Activated naive CD4-positive, alpha-beta T cell treated with anti-CD3 and anti-CD28 coated beads for 36 hours (primary cell): ENCODE results near the gene GRIK4. TPM values are rescaled to one million over a fixed set of nuclear protein-coding genes. Genes with fewer than 3 reads are reported as not detected.

Experiments
- CTCF ChIA-PET: fragments of 350-600 bp; sonication (Branson Sonifier 250); formaldehyde crosslinking; loops from one replicate; lab custom pipeline; 2021; ENCODE audit warnings: antibody characterized with exemption; lab: Charles Lee
- DNase-seq: peaks from one replicate; pipeline ENCODE4 v3.0.0-alpha.2; 2020
- H3K27ac Mint-ChIP-seq: one replicate; pipeline ENCODE4 v1.8.0; 2021; ENCODE audit warnings: mild to moderate bottlenecking, mixed read lengths
- H3K27me3 Mint-ChIP-seq: one replicate; pipeline ENCODE4 v1.8.0; 2021; ENCODE audit warnings: low read depth, mixed read lengths
- H3K36me3 Mint-ChIP-seq: one replicate; pipeline ENCODE4 v1.8.0; 2021; ENCODE audit warnings: low read depth, mixed read lengths
- H3K4me1 Mint-ChIP-seq: one replicate; pipeline ENCODE4 v1.8.0; 2021; ENCODE audit warnings: low read depth, mixed read lengths
- H3K4me3 Mint-ChIP-seq: one replicate; pipeline ENCODE4 v1.8.0; 2021; ENCODE audit warnings: mild to moderate bottlenecking, moderate library complexity, mixed read lengths
- H3K9me3 Mint-ChIP-seq: one replicate; pipeline ENCODE4 v1.8.0; 2021; ENCODE audit warnings: mixed read lengths
- intact Hi-C: fragments of 100-400 bp; cut with micrococcal nuclease; formaldehyde crosslinking; loops from one replicate; pipeline ENCODE4 v1.15.1; 2023
- total RNA-seq, 2 experiments: library from RNA; stranded (reverse); gene quantifications; one replicate each; pipeline ENCODE4 v1.2.3, GENCODE V29; 2021

Gene GRIK4
- total RNA-seq, 2 experiments from 2014 or later = not detected

GRCh38 chr11:120811199-120811598 lies 299.7 kb downstream of the GRIK4 start:
- CTCF ChIA-PET = no interaction called here
- intact Hi-C loops = no loop called here
- H3K4me1 Mint-ChIP-seq = no peaks in the 10 kb centered on the region
- H3K27me3 Mint-ChIP-seq = peaks cover 16% of the 10 kb centered on the region
- no peaks in the 10 kb centered on the region for H3K36me3 Mint-ChIP-seq
- no peaks in the 10 kb centered on the region for H3K9me3 Mint-ChIP-seq
- H3K4me3 Mint-ChIP-seq = no peak overlapping the region
- H3K27ac Mint-ChIP-seq = no peak overlapping the region
- DNase-seq = no peak

- no peaks in the 10 kb centered on the region for H3K36me3 Mint-ChIP-seq
- intact Hi-C loops = no loop called here
- no peaks in the 10 kb centered on the region for H3K9me3 Mint-ChIP-seq
- H3K4me3 Mint-ChIP-seq = no peak overlapping the region
- H3K4me1 Mint-ChIP-seq = no peaks in the 10 kb centered on the region
- H3K27ac Mint-ChIP-seq = no peak overlapping the region
- no peak for DNase-seq
- peaks cover 14% of the 10 kb centered on the region for H3K27me3 Mint-ChIP-seq
- CTCF ChIA-PET = no interaction called here
These were observed 300.2 kb downstream of the GRIK4 start for GRCh38 chr11:120811731-120812130.

GRCh38 chr11:120814531-120815318 lies 303.2 kb downstream of the GRIK4 start:
- Mint-ChIP-seq H3K4me1 (no peaks in the 10 kb centered on the region), H3K4me3 (no peak overlapping the region), H3K27ac (no peak overlapping the region), H3K27me3 (peaks cover 17% of the 10 kb centered on the region), H3K9me3 (no peaks in the 10 kb centered on the region), H3K36me3 (no peaks in the 10 kb centered on the region)
- intact Hi-C loops = no loop called here
- CTCF ChIA-PET = no interaction called here
- DNase-seq = no peak

GRCh38 chr11:120815319-120816100 lies 304.0 kb downstream of the GRIK4 start:
- CTCF ChIA-PET = no interaction called here
- H3K9me3 Mint-ChIP-seq = no peaks in the 10 kb centered on the region
- H3K27ac Mint-ChIP-seq = no peak overlapping the region
- intact Hi-C loops = no loop called here
- no peaks in the 10 kb centered on the region for H3K4me1 Mint-ChIP-seq
- no peak overlapping the region for H3K4me3 Mint-ChIP-seq
- H3K36me3 Mint-ChIP-seq = no peaks in the 10 kb centered on the region
- H3K27me3 Mint-ChIP-seq = peaks cover 19% of the 10 kb centered on the region
- no peak for DNase-seq

- Mint-ChIP-seq H3K27me3 (peaks cover 19% of the 10 kb centered on the region), H3K9me3 (no peaks in the 10 kb centered on the region), H3K27ac (no peak overlapping the region), H3K36me3 (no peaks in the 10 kb centered on the region), H3K4me3 (no peak overlapping the region), H3K4me1 (no peaks in the 10 kb centered on the region)
- CTCF ChIA-PET = no interaction called here
- intact Hi-C loops = no loop called here
- DNase-seq = no peak
These were observed 304.6 kb downstream of the GRIK4 start for GRCh38 chr11:120816176-120816575.

- H3K4me3 Mint-ChIP-seq = no peak overlapping the region
- intact Hi-C loops = no loop called here
- CTCF ChIA-PET = no interaction called here
- no peaks in the 10 kb centered on the region for H3K4me1 Mint-ChIP-seq
- H3K36me3 Mint-ChIP-seq = no peaks in the 10 kb centered on the region
- H3K9me3 Mint-ChIP-seq = no peaks in the 10 kb centered on the region
- peaks cover 21% of the 10 kb centered on the region for H3K27me3 Mint-ChIP-seq
- H3K27ac Mint-ChIP-seq = no peak overlapping the region
- no peak for DNase-seq
These were observed 305.2 kb downstream of the GRIK4 start for GRCh38 chr11:120816711-120817110.

GRCh38 chr11:120817158-120817557 lies 305.6 kb downstream of the GRIK4 start:
- peaks cover 21% of the 10 kb centered on the region for H3K27me3 Mint-ChIP-seq
- H3K27ac Mint-ChIP-seq = no peak overlapping the region
- CTCF ChIA-PET = no interaction called here
- intact Hi-C loops = no loop called here
- H3K36me3 Mint-ChIP-seq = no peaks in the 10 kb centered on the region
- no peak for DNase-seq
- no peaks in the 10 kb centered on the region for H3K4me1 Mint-ChIP-seq
- no peak overlapping the region for H3K4me3 Mint-ChIP-seq
- no peaks in the 10 kb centered on the region for H3K9me3 Mint-ChIP-seq

GRCh38 chr11:120818097-120818496 lies 306.5 kb downstream of the GRIK4 start:
- peaks cover 21% of the 10 kb centered on the region for H3K27me3 Mint-ChIP-seq
- H3K4me1 Mint-ChIP-seq = no peaks in the 10 kb centered on the region
- H3K36me3 Mint-ChIP-seq = no peaks in the 10 kb centered on the region
- no peak overlapping the region for H3K27ac Mint-ChIP-seq
- no peak overlapping the region for H3K4me3 Mint-ChIP-seq
- H3K9me3 Mint-ChIP-seq = no peaks in the 10 kb centered on the region
- CTCF ChIA-PET = no interaction called here
- intact Hi-C loops = no loop called here
- DNase-seq = no peak

- H3K27me3 Mint-ChIP-seq = peaks cover 21% of the 10 kb centered on the region
- H3K4me3 Mint-ChIP-seq = no peak overlapping the region
- no peaks in the 10 kb centered on the region for H3K36me3 Mint-ChIP-seq
- no peaks in the 10 kb centered on the region for H3K9me3 Mint-ChIP-seq
- intact Hi-C loops = no loop called here
- CTCF ChIA-PET = no interaction called here
- no peak overlapping the region for H3K27ac Mint-ChIP-seq
- no peaks in the 10 kb centered on the region for H3K4me1 Mint-ChIP-seq
- peak; percentile 14 for DNase-seq
These were observed 307.5 kb downstream of the GRIK4 start for GRCh38 chr11:120819003-120819402.

GRCh38 chr11:120819437-120820365 lies 308.2 kb downstream of the GRIK4 start:
- H3K4me3 Mint-ChIP-seq = no peak overlapping the region
- peaks cover 21% of the 10 kb centered on the region for H3K27me3 Mint-ChIP-seq
- H3K36me3 Mint-ChIP-seq = no peaks in the 10 kb centered on the region
- no peak overlapping the region for H3K27ac Mint-ChIP-seq
- intact Hi-C loops = no loop called here
- CTCF ChIA-PET = no interaction called here
- no peaks in the 10 kb centered on the region for H3K9me3 Mint-ChIP-seq
- no peaks in the 10 kb centered on the region for H3K4me1 Mint-ChIP-seq
- DNase-seq = no peak

GRCh38 chr11:120823159-120823558 lies 311.6 kb downstream of the GRIK4 start:
- no peaks in the 10 kb centered on the region for H3K9me3 Mint-ChIP-seq
- H3K36me3 Mint-ChIP-seq = no peaks in the 10 kb centered on the region
- intact Hi-C loops = no loop called here
- no peak for DNase-seq
- no peak overlapping the region for H3K27ac Mint-ChIP-seq
- no peak overlapping the region for H3K4me3 Mint-ChIP-seq
- H3K27me3 Mint-ChIP-seq = peaks cover 20% of the 10 kb centered on the region
- no peaks in the 10 kb centered on the region for H3K4me1 Mint-ChIP-seq
- CTCF ChIA-PET = interaction anchor here (0.6 kb wide), 1 partner anchor 106 kb away, joined by 4 read pairs; no protein-coding TSS in a partner anchor

GRCh38 chr11:120824242-120824641 lies 312.7 kb downstream of the GRIK4 start:
- no peak for DNase-seq
- Mint-ChIP-seq H3K9me3 (no peaks in the 10 kb centered on the region), H3K27ac (no peak overlapping the region), H3K4me1 (no peaks in the 10 kb centered on the region), H3K27me3 (peaks cover 16% of the 10 kb centered on the region), H3K36me3 (no peaks in the 10 kb centered on the region), H3K4me3 (no peak overlapping the region)
- CTCF ChIA-PET = no interaction called here
- intact Hi-C loops = no loop called here
